ELF-1 (cell line): ENCODE results near the gene APBA1.

ENCODE experiments used
- DNase-seq: peaks from one replicate; pipeline ENCODE4 v3.0.0-alpha.2; 2016; ENCODE audit warnings: low read depth, low spot score

APBA1 gene

DNA sequence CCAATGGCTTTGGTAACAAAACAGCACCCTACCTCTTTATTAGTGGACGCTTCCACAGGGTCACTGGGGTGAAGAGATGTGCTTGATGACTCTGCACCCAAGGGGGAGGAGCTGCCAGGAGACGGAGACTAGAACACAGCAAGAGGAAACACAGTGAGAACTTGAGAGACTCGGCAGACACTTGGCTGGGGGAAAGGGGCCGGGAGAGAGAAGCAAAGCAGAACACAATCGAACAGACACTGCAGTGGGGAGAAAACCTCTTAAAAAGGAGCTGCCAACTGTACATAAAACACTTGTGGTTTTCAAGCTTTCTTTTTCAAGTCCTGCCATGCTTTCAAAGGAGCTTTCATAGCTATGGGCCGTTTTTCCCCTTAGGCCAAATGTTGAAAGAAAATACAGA lies 196.2 kb downstream of the APBA1 start:
- DNase-seq = no peak

DNA sequence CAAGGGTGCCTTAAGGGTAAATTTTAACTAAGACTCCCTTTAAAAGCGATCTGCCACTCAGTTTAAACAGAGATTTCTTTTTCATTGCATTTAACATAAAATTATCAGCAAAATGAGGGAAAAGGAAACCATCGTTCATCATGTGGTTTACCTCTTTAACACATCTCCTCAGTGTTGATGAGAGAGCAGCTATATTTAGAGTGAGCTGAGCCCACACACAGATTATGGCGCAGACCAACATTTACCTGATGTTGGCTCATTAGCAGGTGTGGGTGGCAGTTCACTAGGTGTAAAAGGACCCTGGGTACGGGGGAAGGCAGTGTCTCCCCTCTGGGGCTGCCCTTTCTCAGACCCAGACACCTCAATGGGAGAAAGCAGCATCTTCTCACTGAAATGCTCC lies 197.3 kb downstream of the APBA1 start:
- DNase-seq = no peak

DNA sequence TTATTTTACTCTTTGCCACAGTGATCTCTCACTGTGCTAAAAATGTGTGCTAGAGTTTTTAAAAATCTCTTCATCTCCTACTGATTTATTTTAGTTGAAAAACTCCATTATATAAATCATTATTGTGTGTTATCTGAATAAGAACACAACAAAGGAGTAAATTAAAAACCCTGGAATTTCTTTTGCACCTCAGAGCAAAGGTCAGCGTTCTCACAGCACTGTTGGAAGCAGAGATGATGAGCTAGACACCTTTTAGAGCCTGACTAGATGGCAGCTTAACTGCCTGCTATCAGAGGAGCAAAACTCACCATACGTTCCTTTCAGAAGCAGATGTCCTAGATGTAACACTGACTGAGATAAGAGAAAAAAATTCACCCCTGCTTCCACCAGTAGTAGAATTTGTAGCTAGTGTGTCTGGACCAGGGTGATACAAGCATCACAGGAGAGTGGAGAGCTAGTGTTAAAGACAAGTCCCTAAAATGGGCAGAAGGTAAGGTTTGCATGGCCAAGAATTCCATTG lies 200.0 kb downstream of the APBA1 start:
- no peak for DNase-seq

DNA sequence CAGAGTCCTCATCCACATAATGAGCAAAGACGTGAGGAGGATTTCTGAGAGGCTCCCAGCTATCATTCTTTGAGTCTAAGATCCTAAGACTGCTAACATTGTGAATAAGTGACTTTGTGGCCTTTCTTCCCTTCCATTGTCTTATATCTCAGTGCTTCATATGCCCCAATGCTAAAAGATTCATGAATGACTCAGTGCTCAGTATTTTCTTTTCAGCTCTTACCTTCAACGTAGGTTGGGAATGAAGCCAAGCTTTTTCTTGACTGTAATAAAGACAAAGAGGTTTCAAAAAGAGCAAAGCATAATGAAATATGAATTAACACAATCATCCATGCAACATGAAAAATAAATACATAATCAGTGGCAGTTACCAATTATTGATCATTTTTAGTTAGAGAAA lies 200.7 kb downstream of the APBA1 start:
- DNase-seq = no peak

DNA sequence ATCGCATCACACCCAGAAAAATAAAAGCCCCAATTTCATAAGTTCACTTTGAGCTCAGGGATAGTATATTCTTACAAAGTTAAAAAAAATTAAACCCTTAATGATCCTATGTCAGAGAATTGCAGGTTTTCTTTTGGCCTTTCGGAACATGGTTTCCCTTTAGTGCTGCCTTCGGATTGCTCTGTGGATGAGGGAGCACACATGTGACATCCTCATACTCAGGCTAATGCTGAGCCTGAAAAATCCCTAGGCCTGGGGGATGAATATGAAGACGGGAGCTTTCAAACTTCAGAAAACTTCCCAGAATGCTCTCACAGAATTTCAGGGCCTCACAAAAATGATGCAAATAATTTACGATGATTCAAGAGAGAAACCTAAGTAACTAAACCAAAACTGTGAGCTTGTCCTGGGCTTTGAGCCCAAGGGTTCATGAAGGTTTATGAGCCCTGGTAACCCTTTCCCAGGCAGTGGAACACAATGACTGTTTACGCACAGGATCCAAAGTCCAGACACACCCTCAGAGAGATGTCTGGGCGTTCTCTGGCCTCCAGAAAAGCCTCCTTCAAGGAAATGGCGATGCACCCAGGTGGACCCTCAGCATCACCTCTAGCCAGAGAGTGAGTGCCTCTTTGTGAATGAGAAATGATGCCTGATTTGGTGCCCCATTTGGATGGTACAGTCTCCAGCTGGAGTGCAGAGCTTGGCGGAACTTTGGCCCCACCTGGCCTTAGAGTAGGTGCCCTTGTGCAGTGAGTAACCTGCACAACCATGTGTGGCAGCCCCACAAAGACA lies 201.8 kb downstream of the APBA1 start:
- DNase-seq = no peak

DNA sequence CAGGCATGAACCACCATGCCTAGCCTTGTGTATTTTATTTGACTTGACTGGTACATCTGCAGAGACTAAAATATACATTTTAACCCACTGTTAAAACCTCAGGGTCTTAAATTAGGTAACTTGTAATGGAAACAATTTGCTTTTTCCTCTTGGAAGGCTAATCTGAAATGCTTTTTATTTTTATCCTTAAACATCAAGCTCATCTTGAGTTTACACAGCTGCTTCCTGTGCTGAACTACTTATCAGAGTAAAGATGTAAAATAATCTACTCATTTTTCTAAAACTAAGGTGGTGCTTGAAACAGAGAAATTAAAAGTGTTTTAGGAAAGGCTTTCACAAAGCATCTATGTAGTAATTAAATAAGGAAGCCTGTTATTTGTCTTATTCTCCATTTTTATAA lies 203.0 kb downstream of the APBA1 start:
- DNase-seq = no peak

DNA sequence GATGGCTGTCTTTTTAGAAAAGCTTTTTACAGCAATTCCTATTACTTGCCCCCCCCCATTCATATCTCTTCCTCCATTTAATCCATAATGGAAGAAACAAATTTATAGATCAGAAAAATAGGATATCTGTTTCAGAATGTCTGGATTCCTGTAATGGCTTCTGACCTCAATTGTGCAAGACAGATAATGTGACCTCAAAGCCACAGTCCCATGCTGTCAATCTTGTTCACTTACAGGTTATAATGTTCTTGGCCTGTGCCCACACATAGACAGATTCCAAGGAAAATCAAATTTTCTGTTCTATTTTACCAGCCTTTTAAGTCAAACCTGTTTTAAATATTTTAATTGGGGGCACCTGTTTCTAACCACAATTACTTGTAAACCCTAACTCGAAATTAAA lies 203.8 kb downstream of the APBA1 start:
- no peak for DNase-seq

DNA sequence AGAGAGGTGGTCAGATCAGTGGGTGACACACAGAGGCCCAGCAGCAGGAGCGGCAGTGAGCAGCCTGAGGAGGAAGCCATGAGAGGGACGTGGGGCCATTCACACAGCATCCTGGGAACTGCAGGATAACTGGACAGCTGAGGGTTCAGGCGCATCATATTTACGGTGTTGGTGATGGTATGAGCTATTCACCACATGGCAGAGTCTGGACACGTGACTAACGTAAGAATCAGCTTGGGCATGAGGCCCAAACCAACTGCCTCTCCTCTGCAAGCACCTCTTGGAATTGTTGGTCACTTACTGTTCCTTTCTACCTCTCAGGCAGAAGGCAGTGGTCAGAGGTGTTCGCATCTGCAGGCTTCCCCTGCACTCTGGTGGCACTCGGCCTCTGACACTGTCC lies 206.0 kb downstream of the APBA1 start:
- no peak for DNase-seq

DNA sequence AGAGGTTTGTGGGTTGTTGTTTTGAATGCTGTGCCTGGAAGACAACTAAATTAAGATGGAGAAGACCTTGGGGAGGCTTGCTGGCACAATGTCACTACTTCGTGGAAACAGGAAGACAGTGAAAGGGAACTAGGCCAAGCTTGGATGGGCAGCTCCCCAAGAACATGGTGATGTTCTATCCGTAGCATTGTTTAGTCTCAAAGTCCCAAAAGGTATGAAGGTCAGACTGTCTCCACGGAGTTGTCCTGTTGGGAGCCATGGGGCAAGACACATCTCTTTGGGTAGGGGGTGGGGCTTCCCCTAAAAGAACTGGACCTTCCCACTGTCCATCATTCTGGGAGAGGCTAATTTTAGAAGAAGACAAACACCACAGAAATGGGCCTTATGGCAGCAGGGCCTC lies 206.7 kb downstream of the APBA1 start:
- no peak for DNase-seq

DNA sequence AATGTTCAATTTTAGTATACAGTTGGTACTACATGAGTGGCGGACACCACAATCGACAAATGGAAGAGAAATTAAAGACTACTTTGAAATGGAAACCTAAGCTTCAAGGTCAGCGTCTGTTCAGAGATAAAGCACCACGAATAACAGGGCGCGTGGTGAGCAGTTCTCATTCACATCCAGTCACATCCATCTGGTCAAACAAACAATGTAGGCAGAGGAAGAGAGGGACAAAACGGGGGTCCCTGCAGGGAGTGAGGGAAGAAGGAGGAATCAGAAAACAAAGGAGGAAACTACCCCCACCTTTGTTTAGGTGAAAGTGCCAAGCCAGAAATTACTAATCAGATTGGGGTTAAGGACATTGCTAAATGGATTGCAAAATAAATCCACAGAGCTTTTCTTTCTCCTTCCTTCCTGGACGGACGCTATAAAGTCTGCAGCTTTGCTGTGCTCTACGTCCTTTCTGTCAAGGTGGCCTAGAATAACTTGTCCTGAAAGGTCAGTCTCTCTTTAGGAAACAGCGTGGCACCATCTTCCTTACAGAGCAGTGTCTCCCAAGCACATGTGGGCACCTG lies 208.6 kb downstream of the APBA1 start:
- no peak for DNase-seq

DNA sequence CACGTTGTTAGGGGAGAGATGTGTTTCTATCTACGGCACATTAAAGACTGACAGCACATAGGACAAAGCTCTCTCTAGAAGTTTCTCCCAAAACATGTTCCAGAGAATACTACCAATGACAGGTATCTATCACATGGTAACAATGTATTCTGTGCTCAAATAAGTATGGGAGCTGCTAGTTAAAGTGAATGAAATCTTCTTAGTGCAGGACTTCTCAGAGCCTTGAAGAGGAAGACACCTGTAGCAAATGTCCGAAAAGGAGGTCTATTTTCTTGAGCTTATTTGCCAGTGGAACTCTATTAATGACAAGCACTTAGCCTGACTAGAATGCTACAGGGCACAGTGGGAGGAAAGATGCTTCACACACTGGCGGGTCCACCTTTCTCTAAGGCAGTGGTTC lies 209.8 kb downstream of the APBA1 start:
- no peak for DNase-seq

DNA sequence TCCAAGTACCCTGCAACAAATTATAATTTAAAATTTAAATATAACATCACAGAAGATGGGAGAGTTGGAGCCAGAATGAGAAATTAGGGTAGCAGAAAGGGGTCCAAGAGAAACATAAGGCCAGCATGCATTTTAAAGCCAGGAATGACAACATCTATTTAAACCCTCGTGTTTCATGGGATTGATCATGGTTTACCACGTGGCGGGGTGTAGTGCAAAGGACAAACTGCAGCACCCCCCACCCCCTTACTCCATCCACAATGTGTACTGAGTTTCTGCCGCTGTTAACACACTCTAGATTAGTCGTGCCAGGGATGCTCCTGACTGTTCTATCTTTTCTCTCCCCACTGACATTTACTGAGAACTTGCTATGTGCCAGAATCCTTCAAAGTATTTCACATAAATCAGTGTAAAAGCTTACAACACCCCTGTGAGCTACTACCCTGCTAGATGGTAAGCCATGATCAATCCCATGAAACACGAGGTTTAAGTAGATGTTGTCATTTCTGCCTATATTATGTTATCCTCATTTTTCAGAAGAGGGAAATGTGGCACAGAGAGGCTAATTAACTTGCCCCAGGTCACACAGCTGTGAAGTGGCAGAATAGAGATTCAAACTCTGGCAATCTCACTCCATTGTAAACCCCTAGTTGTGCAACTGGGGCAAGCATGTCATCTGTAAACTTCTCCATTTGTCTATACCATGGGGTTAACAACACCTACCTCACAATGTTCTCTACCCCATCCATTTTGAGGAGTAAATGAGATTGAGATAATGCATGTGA lies 210.9 kb downstream of the APBA1 start:
- no peak for DNase-seq

DNA sequence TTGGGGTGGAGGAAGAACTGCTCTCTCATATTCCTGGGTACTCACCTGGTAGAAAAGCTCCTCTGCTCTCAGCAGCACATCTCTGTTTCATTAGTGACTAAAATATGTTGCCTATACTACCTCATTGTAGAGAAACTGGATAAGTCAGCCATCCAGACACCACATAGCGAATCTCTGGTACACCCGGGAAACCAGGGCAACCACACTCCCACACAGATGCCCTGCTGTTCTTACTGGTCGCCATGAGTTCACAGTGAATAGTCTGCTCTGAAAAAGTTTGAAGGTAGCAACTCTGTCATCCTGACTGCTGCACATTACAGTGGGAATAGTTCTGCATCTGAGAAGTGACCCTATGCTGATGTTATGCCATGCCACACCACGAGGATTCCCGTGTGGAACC lies 212.2 kb downstream of the APBA1 start:
- no peak for DNase-seq

DNA sequence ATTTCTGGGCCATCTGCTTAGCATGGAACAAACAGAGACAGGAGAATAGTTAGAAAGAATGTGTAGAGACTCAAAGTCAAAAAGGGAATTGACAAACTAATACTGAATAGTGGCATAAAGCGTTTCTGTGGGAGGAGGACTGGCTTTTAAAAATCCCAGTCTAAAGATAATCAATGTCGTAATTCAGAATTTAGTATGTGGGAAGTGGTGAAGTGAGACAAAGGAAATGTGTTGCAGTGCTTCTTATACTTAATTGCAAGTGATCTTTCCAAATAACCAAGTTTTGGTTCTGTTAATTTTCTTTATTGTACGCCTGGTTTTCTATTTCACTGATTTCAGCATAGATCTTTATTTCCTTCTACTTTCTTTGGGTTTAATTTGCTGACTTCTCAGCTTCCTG lies 214.0 kb downstream of the APBA1 start:
- no peak for DNase-seq

DNA sequence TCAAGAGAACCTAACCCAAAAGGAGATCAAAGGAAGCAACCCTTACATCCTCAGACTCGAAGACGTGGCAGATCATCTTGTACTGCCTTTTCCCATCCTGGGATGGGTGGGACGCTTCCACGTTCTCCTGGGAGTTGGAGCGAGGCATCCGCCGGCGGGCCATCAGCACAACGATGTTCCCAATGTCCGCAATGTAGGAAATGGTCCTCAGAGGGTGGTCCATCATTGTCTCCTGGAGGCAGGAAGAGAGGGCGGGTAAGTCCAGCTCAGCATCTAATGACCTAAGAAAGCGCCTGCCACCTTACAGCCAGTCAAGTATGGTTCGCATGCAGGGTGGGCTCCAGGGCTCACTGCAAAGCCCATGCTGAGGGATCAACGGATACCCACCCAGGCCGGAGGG lies 216.0 kb downstream of the APBA1 start:
- DNase-seq = no peak

DNA sequence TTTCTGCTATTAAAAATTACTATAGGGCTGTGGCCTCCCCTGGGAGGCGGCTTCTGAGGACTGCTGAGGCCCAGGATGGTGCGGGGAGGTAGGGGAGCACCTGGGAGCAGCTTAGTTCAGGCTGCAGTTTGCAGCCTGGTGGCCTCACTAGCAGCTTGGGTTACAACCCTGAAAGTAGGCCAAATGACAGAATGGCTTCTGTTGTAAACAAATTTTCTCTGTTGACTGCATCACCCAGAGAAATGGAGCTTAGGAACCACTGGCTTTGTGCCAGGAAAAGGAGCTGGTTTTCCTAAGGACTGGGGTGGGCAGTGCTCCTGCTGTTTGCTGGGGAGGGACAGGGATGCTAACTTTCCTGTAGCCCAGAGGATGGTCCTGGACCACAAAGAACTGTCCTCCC lies 216.9 kb downstream of the APBA1 start:
- DNase-seq = no peak

DNA sequence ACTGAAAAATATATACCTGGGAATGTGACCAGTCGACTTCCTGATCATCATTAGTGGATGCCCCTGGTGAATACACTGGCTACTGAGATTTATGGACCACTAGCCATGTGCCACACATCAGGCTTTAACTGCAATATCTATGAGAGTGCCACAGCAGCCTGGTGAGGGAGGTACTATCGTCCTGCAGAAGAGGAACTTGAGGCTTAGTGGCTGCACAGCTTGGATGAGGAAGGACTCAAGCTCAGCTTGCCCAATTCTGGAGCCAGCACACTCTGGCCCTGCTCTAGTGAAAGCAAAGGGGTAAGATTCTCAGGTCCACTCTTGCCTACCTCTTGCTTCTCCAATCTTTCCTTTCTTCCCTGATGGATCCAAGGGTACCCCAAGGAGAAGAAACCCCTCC lies 217.8 kb downstream of the APBA1 start:
- DNase-seq = no peak

DNA sequence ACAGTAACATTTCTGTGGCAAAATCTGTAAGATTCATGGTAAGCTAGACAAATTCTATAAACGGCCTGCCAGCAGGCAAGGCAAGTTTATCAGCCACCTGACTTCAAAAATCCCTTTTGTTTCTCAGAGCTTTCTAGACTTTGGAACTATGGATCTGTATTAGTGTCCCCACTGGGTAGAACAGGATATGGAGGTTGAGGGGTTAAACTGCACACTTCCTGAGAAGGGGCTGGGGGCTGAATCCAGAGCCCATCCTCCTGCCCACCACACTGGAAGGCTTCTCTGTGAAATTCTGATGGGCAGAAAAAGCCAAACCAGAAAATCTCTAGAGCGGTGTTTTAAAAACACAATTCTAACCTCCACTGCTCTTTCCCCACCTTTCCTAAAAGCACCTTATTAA lies 218.4 kb downstream of the APBA1 start:
- no peak for DNase-seq

DNA sequence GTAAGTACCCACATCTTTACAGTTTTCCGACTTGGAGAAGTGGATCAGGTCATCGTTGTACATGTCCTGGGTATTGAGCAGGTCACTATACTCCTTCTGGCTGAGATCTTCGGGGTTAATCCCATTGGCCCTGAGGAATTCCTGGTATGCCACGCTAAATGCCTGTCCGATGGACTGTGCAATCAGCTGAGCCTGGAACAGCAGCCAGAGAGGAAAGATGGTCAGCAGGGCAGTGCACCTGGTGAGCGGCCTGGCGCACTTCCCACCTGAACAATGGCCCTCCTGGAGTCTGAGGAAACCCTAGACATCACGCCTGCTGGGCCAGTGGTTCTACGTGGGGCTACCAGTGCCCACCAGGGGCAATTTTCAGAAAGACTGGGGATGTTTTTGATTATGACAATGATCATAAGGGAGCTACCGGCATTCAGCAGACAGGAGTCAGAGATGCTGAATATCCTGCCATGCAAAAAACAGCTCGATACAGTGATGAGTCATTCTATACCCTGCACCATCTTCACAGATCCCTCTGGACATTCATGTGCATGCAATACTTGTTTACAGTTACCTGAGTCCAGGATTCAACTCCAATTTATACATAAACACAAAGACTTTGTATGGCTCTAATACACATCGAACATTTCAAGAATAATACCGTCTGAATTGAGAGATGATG lies 219.9 kb downstream of the APBA1 start:
- peak; percentile 35 for DNase-seq

DNA sequence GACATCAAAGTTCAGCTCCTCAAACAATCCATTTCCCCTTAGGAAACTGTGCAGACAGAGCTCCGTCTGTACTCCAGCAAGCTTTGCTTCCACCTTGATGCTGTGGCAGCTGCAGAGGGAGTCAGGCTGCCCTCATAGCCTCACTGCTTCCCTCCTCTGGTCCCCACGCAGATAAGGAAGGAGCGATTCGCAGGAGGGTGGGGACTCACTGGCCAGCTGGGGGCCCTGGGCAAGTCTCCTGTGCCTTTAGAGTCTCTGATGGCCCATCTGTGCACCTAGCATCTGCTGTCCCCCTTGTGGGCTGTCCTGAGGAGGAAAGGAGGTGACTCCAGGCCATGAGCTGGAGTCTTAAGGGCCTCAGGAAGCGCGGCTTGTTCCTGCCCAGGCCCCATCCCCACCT lies 225.7 kb downstream of the APBA1 start:
- DNase-seq = no peak

DNA sequence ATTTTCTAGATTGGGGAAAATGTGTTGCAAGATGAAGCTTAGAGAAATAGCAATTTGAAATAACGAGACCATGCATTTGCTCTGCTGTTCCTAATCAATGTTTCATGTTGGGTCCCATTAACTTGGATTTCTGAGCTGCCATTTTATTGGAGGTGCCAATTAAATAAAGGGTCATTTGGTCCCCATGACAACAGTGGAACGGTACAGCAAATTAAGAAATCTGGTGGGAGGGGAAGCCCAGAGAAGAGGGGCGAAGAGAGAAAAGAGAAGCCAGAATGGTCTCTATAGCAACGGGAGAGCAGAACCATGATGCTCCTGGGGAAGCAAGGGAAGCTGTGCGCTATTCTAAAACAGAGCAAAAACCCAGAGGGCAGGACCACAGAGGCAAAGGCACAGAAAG lies 226.9 kb downstream of the APBA1 start:
- no peak for DNase-seq

DNA sequence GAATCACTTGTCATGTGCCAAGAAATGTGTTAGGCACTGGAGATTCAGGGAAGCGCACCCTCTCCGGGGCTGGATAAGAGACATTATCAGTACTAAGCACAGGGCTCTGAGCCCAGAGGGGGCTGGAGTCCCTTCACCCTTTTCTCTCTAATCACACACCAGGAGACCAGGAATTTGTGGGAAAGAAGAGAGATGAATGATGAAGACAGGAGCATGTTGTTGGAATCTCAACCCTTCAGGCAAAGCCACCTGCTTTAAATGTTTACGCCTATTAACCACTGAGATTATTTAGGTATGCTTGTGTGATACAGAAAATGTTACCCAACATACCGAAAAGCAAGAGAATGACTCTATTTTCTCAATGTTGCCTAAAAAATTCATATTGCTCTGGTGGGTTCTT lies 227.4 kb downstream of the APBA1 start:
- peak; percentile 34 for DNase-seq
